CD14-positive monocyte (primary cell): ENCODE results near the gene GPC6. TPM values are rescaled to one million over a fixed set of nuclear protein-coding genes. Genes with fewer than 3 reads are reported as not detected.

Experiments
- DNase-seq, 3 donors: peaks; one replicate each; pipeline ENCODE4 v3.0.0-alpha.2; 2011 to 2022
- H2AFZ ChIP-seq: 2 replicates; pipeline ENCODE4 v1.6.0; 2012; ENCODE audit warnings: mild to moderate bottlenecking, low read depth, low read length, inconsistent platforms; ENCODE audit not compliant: insufficient read depth, poor library complexity, severe bottlenecking
- H3K27ac ChIP-seq, 2 donors: 1 replicate in 1 of 2; 2 replicates in 1 of 2; pipeline ENCODE4 v1.5.1; 2012 to 2013; ENCODE audit warnings: low read length in 2 of 2, control low read depth in 1 of 2, inconsistent platforms in 1 of 2, low read depth in 1 of 2, mild to moderate bottlenecking in 1 of 2
- H3K27me3 ChIP-seq, 2 donors: one replicate each; pipeline versions ENCODE4 v1.6.0 to v1.6.1; 2011 to 2013; ENCODE audit warnings: low read length in 2 of 2; ENCODE audit not compliant: control insufficient read depth in 2 of 2, insufficient read depth in 2 of 2
- H3K36me3 ChIP-seq, 2 donors: replicated peaks in 1 of 2; 1 replicate in 1 of 2; 2 replicates in 1 of 2; pipeline versions ENCODE4 v1.5.1 to v1.6.1; 2012 to 2013; ENCODE audit warnings: low read length in 2 of 2, control low read depth in 1 of 2, inconsistent platforms in 1 of 2, mild to moderate bottlenecking in 1 of 2; ENCODE audit not compliant: insufficient read depth in 2 of 2, control insufficient read depth in 1 of 2
- H3K4me1 ChIP-seq, 2 donors: 1 replicate in 1 of 2; 2 replicates in 1 of 2; pipeline versions ENCODE4 v1.5.1 to v1.6.1; 2012 to 2013; ENCODE audit warnings: low read length in 2 of 2, control low read depth in 1 of 2, inconsistent platforms in 1 of 2, mild to moderate bottlenecking in 1 of 2, moderate library complexity in 1 of 2; ENCODE audit not compliant: insufficient read depth in 2 of 2, control insufficient read depth in 1 of 2
- H3K4me2 ChIP-seq: replicated peaks from 2 replicates; pipeline ENCODE3; 2012; ENCODE audit warnings: low read length, moderate library complexity, mild to moderate bottlenecking; ENCODE audit not compliant: poor library complexity, severe bottlenecking; ENCODE audit errors: extremely low read depth
- H3K4me3 ChIP-seq, 3 experiments: fragments of 200-600 bp in 1 of 3; sonication (generic) in 1 of 3; replicated peaks in 1 of 3; 1 replicate in 2 of 3; 2 replicates in 1 of 3; pipeline ENCODE4 v1.5.1; 2011 to 2013; ENCODE audit warnings: low read length in 3 of 3, mild to moderate bottlenecking in 3 of 3, control low read depth in 2 of 3, low read depth in 2 of 3, inconsistent platforms in 1 of 3, moderate library complexity in 1 of 3
- H3K79me2 ChIP-seq: 2 replicates; pipeline ENCODE4 v1.6.0; 2012; ENCODE audit warnings: mild to moderate bottlenecking, control low read depth, inconsistent platforms, low read length, moderate library complexity; ENCODE audit not compliant: insufficient read depth
- H3K9ac ChIP-seq: 2 replicates; pipeline ENCODE4 v1.6.0; 2017; ENCODE audit warnings: low read length, mild to moderate bottlenecking; ENCODE audit not compliant: insufficient read depth, poor library complexity, severe bottlenecking
- H3K9me3 ChIP-seq, 2 donors: replicated peaks in 1 of 2; 1 replicate in 1 of 2; 2 replicates in 1 of 2; pipeline versions ENCODE4 v1.5.1 to v1.6.1; 2012 to 2013; ENCODE audit warnings: low read length in 2 of 2, control low read depth in 1 of 2; ENCODE audit not compliant: control insufficient read depth in 1 of 2, insufficient read depth in 1 of 2
- H4K20me1 ChIP-seq: 2 replicates; pipeline ENCODE4 v1.6.0; 2012; ENCODE audit warnings: mild to moderate bottlenecking, low read length, control low read depth, moderate library complexity; ENCODE audit not compliant: insufficient read depth
- H3K27ac Mint-ChIP-seq, 7 donors: one replicate each; pipeline ENCODE4 v1.8.0; 2020; ENCODE audit warnings: mild to moderate bottlenecking in 7 of 7, mixed read lengths in 7 of 7, moderate library complexity in 6 of 7, inconsistent platforms in 2 of 7
- H3K27me3 Mint-ChIP-seq, 3 donors: one replicate each; pipeline ENCODE4 v1.8.0; 2021 to 2022; ENCODE audit warnings: low read depth in 3 of 3, mild to moderate bottlenecking in 3 of 3, mixed read lengths in 3 of 3, moderate library complexity in 3 of 3, inconsistent platforms in 1 of 3
- H3K36me3 Mint-ChIP-seq, 2 donors: one replicate each; pipeline ENCODE4 v1.8.0; 2020; ENCODE audit warnings: mixed read lengths in 2 of 2, inconsistent platforms in 1 of 2, mild to moderate bottlenecking in 1 of 2
- H3K4me1 Mint-ChIP-seq: one replicate; pipeline ENCODE4 v1.8.0; 2020; ENCODE audit warnings: mild to moderate bottlenecking, mixed read lengths
- H3K4me3 Mint-ChIP-seq, 2 donors: one replicate each; pipeline ENCODE4 v1.8.0; 2020; ENCODE audit warnings: mild to moderate bottlenecking in 2 of 2, mixed read lengths in 2 of 2, moderate library complexity in 1 of 2
- H3K9me3 Mint-ChIP-seq, 7 donors: one replicate each; pipeline ENCODE4 v1.8.0; 2020 to 2022; ENCODE audit warnings: mixed read lengths in 7 of 7, mild to moderate bottlenecking in 6 of 7, moderate library complexity in 6 of 7, inconsistent platforms in 2 of 7
- WGBS: methylation state at CpG from one replicate; pipeline ENCODE4 v1.1.5; 2013; ENCODE audit warnings: missing lambda C conversion rate; ENCODE audit not compliant: insufficient coverage; 5-methylcytosine and 5-hydroxymethylcytosine counted together
- intact Hi-C, 2 donors: fragments of 100-400 bp; cut with micrococcal nuclease; formaldehyde crosslinking; loops; one replicate each; pipeline versions ENCODE4 v1.15.0 to v1.15.1; 2023
- polyA plus RNA-seq, 3 donors: library from polyadenylated mRNA; depleted of rRNA in 1 of 3; unstranded in 2 of 3; stranded (reverse) in 1 of 3; fragments of 300-500 nt in 2 of 3; fragments of >200 nt in 1 of 3; fragmentation: Illumina TruSeq in 2 of 3; gene quantifications; 1 replicate in 2 of 3; 2 replicates in 1 of 3; pipeline ENCODE4 v1.2.3, GENCODE V29; 2012 to 2021
- TF ChIP-seq, protein P1 (sequence below): fragments of 200-600 bp; IDR thresholded peaks from one replicate; pipeline ENCODE4 v1.8.0; 2022; ENCODE audit warnings: antibody characterized with exemption, mild to moderate bottlenecking

The GPC6 gene
- polyA plus RNA-seq, 3 donors, result not detected

DNA sequence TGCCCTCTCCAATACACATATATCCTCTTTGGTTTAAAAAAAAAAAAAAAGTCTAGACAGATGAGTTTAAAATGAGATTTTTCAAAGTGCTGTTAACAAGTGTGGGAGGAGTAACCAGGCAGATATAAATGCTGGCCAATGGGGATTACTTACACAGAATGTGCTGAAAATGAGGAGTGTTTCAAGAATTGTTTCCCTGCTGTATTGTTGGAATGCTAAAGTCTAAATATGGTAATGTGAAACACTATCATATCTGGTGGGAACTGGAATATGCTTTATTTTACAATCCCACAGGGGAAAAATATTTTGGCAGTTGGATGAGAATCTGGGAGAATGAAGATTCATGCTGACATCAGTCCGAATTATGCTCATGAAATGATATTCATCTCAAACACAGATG, 1002.2 kb downstream of the GPC6 start:
- no peaks in the 10 kb centered on the region for H3K27me3 Mint-ChIP-seq
- TF ChIP-seq, protein P1, sequence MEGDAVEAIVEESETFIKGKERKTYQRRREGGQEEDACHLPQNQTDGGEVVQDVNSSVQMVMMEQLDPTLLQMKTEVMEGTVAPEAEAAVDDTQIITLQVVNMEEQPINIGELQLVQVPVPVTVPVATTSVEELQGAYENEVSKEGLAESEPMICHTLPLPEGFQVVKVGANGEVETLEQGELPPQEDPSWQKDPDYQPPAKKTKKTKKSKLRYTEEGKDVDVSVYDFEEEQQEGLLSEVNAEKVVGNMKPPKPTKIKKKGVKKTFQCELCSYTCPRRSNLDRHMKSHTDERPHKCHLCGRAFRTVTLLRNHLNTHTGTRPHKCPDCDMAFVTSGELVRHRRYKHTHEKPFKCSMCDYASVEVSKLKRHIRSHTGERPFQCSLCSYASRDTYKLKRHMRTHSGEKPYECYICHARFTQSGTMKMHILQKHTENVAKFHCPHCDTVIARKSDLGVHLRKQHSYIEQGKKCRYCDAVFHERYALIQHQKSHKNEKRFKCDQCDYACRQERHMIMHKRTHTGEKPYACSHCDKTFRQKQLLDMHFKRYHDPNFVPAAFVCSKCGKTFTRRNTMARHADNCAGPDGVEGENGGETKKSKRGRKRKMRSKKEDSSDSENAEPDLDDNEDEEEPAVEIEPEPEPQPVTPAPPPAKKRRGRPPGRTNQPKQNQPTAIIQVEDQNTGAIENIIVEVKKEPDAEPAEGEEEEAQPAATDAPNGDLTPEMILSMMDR, result no peak
- no peak overlapping the region for H3K9ac ChIP-seq
- H3K9me3 ChIP-seq, result no peaks in the 10 kb centered on the region
- H3K36me3 ChIP-seq, result no peaks in the 10 kb centered on the region
- intact Hi-C loops, result no loop called here
- DNase-seq, result no peak
- H3K79me2 ChIP-seq, result no peaks in the 10 kb centered on the region
- H4K20me1 ChIP-seq, result no peaks in the 10 kb centered on the region
- no peaks in the 10 kb centered on the region for H3K4me1 Mint-ChIP-seq
- WGBS, result no CpG with 5 or more reads among the region's 1 CpG
- no peak overlapping the region for H3K4me3 ChIP-seq
- H3K4me2 ChIP-seq, result no peak overlapping the region
- no peak overlapping the region for H3K27ac Mint-ChIP-seq
- peaks cover 0 to 6% (median 2%) of the 10 kb centered on the region in 7 donors for H3K9me3 Mint-ChIP-seq
- no peak overlapping the region for H3K4me3 Mint-ChIP-seq
- H3K27me3 ChIP-seq, result no peaks in the 10 kb centered on the region
- H3K36me3 Mint-ChIP-seq, result no peaks in the 10 kb centered on the region
- H3K4me1 ChIP-seq, result no peaks in the 10 kb centered on the region
- H3K27ac ChIP-seq, result no peak overlapping the region
- H2AFZ ChIP-seq, result no peak overlapping the region

DNA sequence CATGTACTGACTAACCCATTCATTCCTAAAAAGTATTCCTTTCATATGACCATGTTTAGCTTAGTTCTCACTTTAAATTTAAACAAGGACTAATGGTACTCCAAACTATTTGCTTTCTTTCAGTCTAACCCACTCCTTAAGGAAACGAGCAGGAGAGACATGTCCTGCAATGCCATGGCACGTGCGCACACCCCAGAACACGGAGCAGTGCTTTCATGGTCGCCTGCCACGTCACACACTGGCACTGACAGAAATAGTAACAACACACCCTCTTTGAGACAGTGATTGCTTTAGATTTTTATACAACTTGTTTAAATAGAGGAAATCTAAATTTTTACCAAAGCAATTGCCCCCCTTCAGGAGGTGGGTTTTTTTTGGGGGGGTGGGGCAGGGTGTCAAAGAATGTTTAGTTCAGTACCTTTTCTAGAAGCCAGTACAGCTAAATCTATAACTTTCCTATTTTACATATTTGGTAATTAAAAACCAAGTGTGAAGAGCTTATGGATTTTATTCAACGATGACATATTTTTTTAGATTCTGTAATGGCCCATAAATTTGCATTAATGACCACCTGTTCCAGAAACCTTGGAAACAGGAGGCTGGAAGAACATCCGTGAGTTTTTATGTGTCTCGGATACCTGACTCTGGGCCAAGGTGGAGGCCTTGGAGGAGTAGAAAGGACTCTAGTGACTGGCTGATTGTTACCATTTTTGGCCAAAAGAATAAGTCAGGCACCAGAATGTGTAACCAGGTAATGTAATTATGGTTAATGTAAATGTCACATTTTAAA, 1005.7 kb downstream of the GPC6 start:
- no peak overlapping the region for H3K4me3 ChIP-seq
- H3K36me3 Mint-ChIP-seq, result no peaks in the 10 kb centered on the region
- peaks cover 0 to 3% (median 2%) of the 10 kb centered on the region in 7 donors for H3K9me3 Mint-ChIP-seq
- no peaks in the 10 kb centered on the region for H4K20me1 ChIP-seq
- H3K9me3 ChIP-seq, result no peaks in the 10 kb centered on the region
- no peak overlapping the region for H3K4me3 Mint-ChIP-seq
- H3K27me3 Mint-ChIP-seq, result peaks cover 0 to 3% (median 1%) of the 10 kb centered on the region in 3 donors
- no peak overlapping the region for H3K4me2 ChIP-seq
- H3K36me3 ChIP-seq, result no peaks in the 10 kb centered on the region
- H3K27ac Mint-ChIP-seq, result no peak overlapping the region
- H3K79me2 ChIP-seq, result no peaks in the 10 kb centered on the region
- H3K9ac ChIP-seq, result no peak overlapping the region
- H3K4me1 Mint-ChIP-seq, result no peaks in the 10 kb centered on the region
- H2AFZ ChIP-seq, result no peak overlapping the region
- TF ChIP-seq, protein P1, result no peak
- H3K4me1 ChIP-seq, result no peaks in the 10 kb centered on the region
- DNase-seq, result no peak
- intact Hi-C loops, result no loop called here
- no peak overlapping the region for H3K27ac ChIP-seq
- WGBS, result 65% methylated on average over 3 of the region's 9 CpGs
- H3K27me3 ChIP-seq, result no peaks in the 10 kb centered on the region
